K562 (cell line): ENCODE data around the gene TNF.

Source experiments
- CTBP1 ChIP-seq: fragments of 450-650 bp; IDR thresholded peaks from 2 replicates; pipeline ENCODE4 v1.6.1; 2016; ENCODE audit warnings: borderline replicate concordance
- HDAC2 ChIP-seq: fragments of 450-650 bp; IDR thresholded peaks from 2 replicates; pipeline ENCODE4 v1.6.1; 2016; ENCODE audit warnings: mild to moderate bottlenecking
- MCM2 ChIP-seq: fragments of 450-650 bp; IDR thresholded peaks from 2 replicates; pipeline ENCODE4 v1.6.1; 2017; ENCODE audit warnings: low read depth, mild to moderate bottlenecking
- POLR2A ChIP-seq: fragments of 450-650 bp; conservative IDR thresholded peaks from 2 replicates; pipeline ENCODE4 v1.6.1; 2016
- SP1 ChIP-seq: sonication (generic); formaldehyde crosslinking; IDR thresholded peaks from 2 replicates; pipeline ENCODE4 v1.8.1; 2022; ENCODE audit warnings: mild to moderate bottlenecking, missing genetic modification reagents
- THRAP3 ChIP-seq: fragments of 450-650 bp; IDR thresholded peaks from 2 replicates; pipeline ENCODE4 v1.6.1; 2016; ENCODE audit warnings: mild to moderate bottlenecking, inconsistent platforms, borderline replicate concordance
- TSHZ1 ChIP-seq: fragments of 250-450 bp; sonication (Bioruptor Pico); IDR thresholded peaks from 2 replicates; pipeline ENCODE4 v1.4.0; 2020; ENCODE audit warnings: mild to moderate bottlenecking, moderate library complexity
- ZBTB49 ChIP-seq: sonication (generic); formaldehyde crosslinking; IDR thresholded peaks from 2 replicates; pipeline ENCODE4 v1.8.0; 2022; ENCODE audit warnings: missing genetic modification reagents, mild to moderate bottlenecking, borderline replicate concordance
- ZNF24 ChIP-seq: fragments of 450-650 bp; IDR thresholded peaks from 2 replicates; pipeline ENCODE4 v1.6.1; 2016
- ZNF395 ChIP-seq: fragments of 200-800 bp; sonication (Bioruptor generic); IDR thresholded peaks from 2 replicates; pipeline ENCODE4 v1.6.1; 2017; ENCODE audit warnings: missing genetic modification characterization, missing compliant biosample characterization
- ZNF780A ChIP-seq: fragments of 250-450 bp; sonication (Bioruptor Pico); IDR thresholded peaks from 2 replicates; pipeline ENCODE4 v1.5.0; 2021; ENCODE audit warnings: mild to moderate bottlenecking
- TF ChIP-seq, protein P1 (sequence below): IDR thresholded peaks from 2 replicates; pipeline ENCODE4 v1.6.1; 2011; ENCODE audit warnings: borderline replicate concordance, low read depth, mild to moderate bottlenecking, moderate library complexity, low read length; ENCODE audit not compliant: insufficient read depth, poor library complexity, severe bottlenecking

- TF ChIP-seq POLR2A, result no peak
- no peak for TF ChIP-seq SP1 (CRISPR knock-in tag)
- no peak for TF ChIP-seq THRAP3
- TF ChIP-seq ZNF395 (CRISPR knock-in tag), result no peak
- TF ChIP-seq ZNF780A (CRISPR knock-in tag), result no peak
- no peak for TF ChIP-seq ZNF24
- TF ChIP-seq HDAC2, result no peak
- 0 out of 2 replicates have a peak, but pooled peaks have one; percentile 20 for TF ChIP-seq CTBP1
- no peak for TF ChIP-seq ZBTB49 (CRISPR knock-in tag)
- no peak for TF ChIP-seq TSHZ1 (CRISPR knock-in tag)
- no peak for TF ChIP-seq MCM2
- TF ChIP-seq, protein P1, sequence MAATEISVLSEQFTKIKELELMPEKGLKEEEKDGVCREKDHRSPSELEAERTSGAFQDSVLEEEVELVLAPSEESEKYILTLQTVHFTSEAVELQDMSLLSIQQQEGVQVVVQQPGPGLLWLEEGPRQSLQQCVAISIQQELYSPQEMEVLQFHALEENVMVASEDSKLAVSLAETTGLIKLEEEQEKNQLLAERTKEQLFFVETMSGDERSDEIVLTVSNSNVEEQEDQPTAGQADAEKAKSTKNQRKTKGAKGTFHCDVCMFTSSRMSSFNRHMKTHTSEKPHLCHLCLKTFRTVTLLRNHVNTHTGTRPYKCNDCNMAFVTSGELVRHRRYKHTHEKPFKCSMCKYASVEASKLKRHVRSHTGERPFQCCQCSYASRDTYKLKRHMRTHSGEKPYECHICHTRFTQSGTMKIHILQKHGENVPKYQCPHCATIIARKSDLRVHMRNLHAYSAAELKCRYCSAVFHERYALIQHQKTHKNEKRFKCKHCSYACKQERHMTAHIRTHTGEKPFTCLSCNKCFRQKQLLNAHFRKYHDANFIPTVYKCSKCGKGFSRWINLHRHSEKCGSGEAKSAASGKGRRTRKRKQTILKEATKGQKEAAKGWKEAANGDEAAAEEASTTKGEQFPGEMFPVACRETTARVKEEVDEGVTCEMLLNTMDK, result no peak
These were observed 6.8 kb upstream of the TNF start for GRCh38 chr6:31568537-31568961.
